OCI-LY3 (cell line): ENCODE measurements around the gene MYO1E.

ENCODE experiments used
- CTCF ChIP-seq: fragments of 200-600, 300-600 bp; sonication (generic); IDR thresholded peaks from 2 replicates; pipeline ENCODE4 v1.5.1; 2014; ENCODE audit warnings: antibody characterized with exemption, low read length, low read depth
- EZH2phosphoT487 ChIP-seq: fragments of 200-600 bp; shearing (Covaris generic); IDR thresholded peaks from 2 replicates; pipeline ENCODE4 v1.6.1; 2018; ENCODE audit warnings: antibody characterized with exemption, mixed run types, low read depth

- TF ChIP-seq CTCF (no peak), EZH2phosphoT487 (no peak)
These were observed 32.4 kb upstream of the MYO1E start for GRCh38 chr15:59405079-59405478.
